Stimulated activated CD4-positive, alpha-beta T cell treated with anti-CD3 and anti-CD28 coated beads, Interleukin-2, amount 100 ng/mL, for 24 hours (primary cell): Measurements from ENCODE around the gene ITSN1.

Experiments
- DNase-seq, 2 donors: peaks; one replicate each; pipeline ENCODE4 v3.0.0-alpha.2; 2020

Gene ITSN1

GRCh38 chr21:33733601-33734000 is 91.3 kb downstream of the ITSN1 start:
- DNase-seq = no peak

GRCh38 chr21:33734291-33734690 is 92.0 kb downstream of the ITSN1 start:
- DNase-seq = no peak

GRCh38 chr21:33734818-33735217 is 92.5 kb downstream of the ITSN1 start:
- DNase-seq = no peak

DNA sequence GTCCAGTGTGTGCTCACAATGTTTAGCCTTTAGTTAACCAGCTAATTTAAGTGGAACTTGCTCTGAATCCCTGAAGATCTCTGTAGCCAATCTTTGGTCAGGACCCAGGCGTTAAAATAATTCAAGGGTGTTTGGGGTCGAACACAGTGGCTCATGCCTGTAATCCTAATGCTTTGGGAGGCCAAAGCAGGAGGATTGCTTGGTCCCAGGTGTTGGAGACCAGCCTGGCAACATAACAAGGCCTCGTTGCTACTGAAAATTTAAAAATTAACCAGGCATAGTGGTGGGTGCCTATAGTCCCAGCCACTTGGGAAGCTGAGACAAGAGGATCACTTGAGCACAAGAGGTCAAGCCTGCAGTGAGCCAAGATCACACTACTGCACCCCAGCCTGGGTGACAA is 94.3 kb downstream of the ITSN1 start:
- no peak for DNase-seq

GRCh38 chr21:33739701-33740100 is 97.4 kb downstream of the ITSN1 start:
- no peak for DNase-seq

- DNase-seq = no peak
Measured at GRCh38 chr21:33747420-33747819, 105.1 kb downstream of the ITSN1 start.

DNA sequence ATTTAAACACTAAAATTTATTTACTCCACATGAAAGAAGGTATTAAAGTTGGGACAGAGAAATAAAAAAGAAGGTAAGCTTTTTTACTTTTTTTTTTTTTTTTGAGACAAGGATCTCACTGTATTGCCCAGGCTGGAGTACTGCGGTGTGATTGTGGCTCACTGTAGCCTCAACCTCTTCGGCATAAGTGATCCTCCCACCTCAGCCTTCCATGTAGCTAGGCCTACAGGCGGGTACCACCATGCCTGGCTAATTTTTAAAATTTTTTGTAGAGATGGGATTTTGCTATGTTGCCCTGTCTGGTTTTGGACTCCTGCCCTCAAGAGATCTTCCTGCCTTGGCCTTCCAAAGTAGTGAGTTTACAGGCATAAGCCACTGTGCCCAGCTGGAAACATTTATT is 106.6 kb downstream of the ITSN1 start:
- no peak for DNase-seq

GRCh38 chr21:33750017-33750416 is 107.7 kb downstream of the ITSN1 start:
- no peak for DNase-seq

- DNase-seq = no peak
Measured at GRCh38 chr21:33751120-33751519, 108.8 kb downstream of the ITSN1 start.

GRCh38 chr21:33751533-33751932 is 109.2 kb downstream of the ITSN1 start:
- DNase-seq = no peak

DNA sequence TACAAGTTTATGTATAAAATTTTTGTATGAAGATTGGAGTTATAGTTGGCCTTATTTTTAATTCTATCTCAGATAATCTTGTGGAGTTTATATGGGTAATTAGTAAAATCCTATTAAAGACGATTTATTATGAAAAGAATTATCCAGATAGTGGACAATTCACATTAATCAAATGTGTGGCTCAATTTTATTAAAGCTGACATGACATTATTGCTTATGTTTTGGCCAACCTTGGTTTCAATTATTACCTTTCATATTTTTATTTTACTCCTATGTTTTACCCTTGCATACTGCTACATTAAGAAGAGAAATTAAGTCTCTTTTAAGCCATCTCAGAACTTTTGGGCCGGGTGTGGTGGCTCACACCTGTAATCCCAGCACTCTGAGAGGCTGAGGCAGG is 110.0 kb downstream of the ITSN1 start:
- DNase-seq = no peak

DNA sequence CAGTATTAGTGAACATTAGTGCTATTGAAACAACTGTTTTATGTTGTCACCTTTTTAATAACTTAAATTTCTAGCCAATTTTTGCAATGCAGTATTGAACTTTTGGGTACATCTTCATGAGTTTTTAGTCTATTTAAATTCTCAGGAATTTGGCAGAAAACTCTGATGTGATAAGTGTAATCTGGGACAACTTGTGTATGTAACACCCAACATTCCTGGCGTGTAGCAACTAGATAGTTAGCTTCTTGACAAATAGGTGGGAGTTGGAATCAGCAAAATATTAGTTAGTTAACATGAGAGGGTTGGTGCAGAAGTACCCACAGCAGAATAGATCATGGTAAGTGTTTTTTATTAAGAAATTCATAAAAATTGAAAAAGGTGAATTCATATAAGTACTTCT is 111.6 kb downstream of the ITSN1 start:
- DNase-seq = no peak

DNA sequence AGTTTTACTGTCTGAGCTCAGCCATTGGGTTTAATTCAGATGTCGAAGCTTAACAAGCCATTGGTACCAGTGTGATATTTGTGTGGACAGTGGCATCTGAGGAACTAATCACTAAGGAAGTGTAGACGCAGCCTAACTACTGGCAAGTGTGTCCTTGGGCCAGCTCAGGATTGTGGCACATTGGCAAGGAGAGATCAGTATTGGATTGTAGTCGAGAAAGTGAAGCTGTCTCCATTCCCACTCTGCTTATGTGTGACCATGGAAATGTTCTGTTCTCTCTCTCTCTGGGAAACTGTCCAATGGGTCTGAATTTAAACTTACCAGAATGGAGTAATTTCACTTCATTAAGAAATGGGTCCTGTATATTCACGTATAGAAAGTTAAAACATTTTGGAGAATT is 112.2 kb downstream of the ITSN1 start:
- no peak for DNase-seq

DNA sequence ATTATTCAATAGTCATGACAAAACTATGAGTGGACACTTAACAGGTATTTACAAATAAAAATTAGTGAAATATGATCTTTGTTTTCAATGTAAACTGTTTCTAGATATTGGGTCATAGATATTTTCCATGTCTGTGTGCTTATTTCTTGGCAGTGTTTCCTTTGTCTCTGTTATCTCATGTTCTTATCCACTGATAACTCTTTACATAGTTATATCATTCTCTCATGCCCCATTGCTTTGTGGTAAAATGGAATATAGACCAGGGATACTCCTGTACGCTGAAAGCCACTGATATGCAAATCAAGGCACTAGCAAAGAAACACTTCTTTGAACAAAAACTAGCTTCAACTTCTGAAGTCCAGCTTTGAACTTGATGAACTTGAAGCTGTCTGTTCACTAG is 113.1 kb downstream of the ITSN1 start:
- no peak for DNase-seq

- no peak for DNase-seq
Measured at GRCh38 chr21:33760641-33761440, 118.5 kb downstream of the ITSN1 start.

- no peak for DNase-seq
Measured at GRCh38 chr21:33761441-33762036, 119.2 kb downstream of the ITSN1 start.

DNA sequence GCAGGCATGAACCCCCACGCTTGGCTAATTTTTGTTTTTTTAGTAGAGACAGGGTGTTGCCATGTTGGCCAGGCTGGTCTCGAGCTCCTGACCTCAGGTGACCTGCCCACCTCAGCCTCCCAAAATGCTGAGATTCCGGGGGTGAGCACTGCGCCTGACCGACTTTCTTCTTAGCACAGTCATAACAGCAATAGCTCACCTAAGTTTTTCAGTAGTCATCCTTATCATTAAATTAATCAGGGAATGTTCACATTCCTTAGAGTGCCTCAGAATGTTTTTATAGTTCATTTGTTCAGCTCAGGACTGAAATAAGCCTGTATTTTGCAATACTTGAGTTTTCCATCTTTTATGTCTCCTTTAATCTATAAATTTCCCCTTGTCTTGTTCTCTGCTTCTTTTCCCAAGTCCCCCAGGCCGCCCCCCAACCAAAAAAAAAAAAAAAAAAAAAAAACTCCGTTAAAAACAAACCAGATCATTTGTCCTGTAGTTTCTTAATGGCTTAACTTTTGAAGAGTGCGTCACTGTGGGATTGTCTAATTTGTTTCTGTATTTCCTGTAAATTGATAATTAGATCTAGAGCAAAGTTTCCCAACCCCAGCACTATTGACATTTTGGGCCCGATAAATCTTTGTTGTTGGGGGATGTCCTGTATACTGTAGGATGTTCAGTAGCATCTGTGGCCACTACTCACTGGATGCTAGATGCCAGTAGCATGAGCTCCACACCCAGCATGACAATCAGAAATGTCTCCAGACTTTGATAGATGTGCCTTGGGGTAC is 120.7 kb downstream of the ITSN1 start:
- DNase-seq = no peak

DNA sequence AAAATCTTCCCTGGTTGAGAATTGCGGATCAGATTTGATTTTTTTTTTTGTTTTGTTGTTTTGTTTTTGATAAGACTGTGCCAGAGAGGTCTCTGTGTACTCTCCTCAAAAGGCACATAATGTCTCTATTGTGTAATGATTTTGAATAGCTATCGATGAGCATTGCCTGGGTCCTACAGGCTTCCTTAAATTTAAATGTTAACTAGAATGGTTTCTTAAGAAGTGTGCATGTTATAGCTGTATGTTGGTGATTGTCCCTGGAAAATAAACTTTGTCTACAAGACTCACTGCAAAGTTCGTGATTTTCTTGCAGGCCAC is 121.2 kb downstream of the ITSN1 start:
- DNase-seq = no peak

DNA sequence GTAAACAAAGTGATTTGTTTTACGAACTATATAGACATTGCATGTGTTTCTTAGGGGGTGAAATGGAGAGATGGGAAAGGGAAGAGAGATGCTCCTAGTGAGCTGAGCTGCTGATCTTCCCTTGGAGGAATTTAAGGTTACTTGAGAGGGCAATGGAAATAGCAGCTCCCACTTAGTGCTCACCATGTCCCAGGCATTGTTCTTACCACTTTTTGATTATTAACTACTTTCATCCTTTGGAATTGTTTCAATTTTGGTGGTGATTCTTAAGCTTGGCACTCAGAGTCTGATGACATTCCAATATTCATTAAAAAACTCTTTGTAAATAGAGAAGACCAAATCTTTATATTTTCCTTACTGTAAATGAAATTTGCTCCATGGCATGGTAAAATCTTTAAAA is 124.9 kb downstream of the ITSN1 start:
- DNase-seq = no peak

DNA sequence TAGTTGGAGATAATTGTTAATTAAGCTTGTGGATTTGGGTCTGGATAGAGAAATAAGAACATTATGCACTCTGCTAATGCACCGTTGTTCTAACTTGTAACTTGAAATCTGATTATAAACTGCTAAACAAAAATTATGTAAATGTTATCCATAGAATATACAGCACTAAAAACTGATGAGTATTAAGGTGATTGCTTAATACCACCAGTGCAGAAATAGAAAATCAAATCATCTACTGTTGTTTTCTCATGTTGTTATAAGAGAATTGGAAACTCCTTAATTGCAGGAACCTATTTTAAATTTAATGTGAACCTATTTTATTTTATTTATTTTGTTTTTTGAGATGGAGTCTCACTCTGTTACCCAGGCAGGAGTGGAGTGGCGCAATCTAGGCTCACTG is 125.7 kb downstream of the ITSN1 start:
- no peak for DNase-seq

DNA sequence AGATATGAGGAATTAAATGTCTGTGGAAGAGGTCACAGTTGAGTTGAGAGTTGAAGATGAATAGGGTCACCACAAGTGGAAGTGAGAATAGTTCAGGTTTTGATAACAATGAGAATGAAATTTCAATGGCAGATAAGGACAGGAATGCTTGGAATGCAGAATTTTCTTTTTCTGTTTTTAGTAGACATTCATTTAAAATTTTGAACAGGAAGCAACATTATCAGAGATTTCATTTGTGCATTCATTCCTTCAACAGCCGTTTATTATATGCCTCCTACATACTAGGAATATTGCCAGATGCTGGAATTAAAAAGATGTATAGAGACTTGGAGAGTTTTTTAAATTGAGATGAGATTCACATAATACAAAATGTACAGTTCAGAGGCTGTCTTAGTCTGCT is 126.8 kb downstream of the ITSN1 start:
- DNase-seq = no peak

GRCh38 chr21:33770542-33770941 is 128.2 kb downstream of the ITSN1 start:
- DNase-seq = no peak

GRCh38 chr21:33771976-33772375 is 129.7 kb downstream of the ITSN1 start:
- DNase-seq = no peak

DNA sequence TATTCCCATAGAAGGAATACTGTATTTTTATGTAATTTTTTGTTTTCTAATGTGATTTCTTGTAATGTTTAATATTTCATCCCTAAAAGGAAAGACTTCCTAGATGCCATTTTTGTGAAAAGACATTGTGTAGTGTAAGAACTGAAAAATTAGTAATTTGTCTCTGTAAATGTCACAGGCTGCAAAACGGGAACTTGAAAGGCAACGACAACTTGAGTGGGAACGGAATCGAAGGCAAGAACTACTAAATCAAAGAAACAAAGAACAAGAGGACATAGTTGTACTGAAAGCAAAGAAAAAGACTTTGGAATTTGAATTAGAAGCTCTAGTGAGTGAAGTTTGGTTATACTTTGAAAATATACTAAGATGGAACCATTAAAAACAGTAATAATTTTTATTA is 132.2 kb downstream of the ITSN1 start:
- DNase-seq = no peak
